ENCODE data around the gene SLC4A11.
A peak's percentile ranks its signal among the peaks of the same experiment; 100 is the strongest.

SLC4A11 gene

DNA sequence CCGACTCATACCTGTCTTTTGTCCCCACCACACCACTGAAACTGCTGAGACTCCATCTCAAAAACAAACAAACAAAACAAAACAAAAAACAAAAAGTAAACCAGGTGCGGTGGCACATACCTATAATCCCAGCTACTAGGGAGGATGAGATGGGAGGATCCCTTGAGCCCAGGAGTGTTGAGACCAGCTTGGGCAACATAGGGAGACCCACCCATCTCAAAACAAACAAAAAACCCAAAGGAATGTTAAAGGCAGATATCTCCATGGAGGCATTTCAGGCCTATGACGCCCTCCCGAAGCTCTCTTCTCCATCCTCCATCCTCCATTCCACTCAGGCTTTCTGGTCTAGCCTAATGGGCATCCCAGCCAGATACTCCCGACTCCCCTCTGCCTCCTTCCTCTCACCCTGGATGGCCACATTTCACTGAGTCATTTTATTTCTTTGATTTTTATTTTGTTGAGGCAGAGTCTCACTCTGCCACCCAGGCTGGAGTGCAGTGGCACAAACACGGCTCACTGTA, 3.2 kb upstream of the SLC4A11 start:
- Histone ChIP-seq H3K4me2 (no peak overlapping the region), H3K9ac (no peak overlapping the region), H3K4me1 (peaks cover 0 to 26% (median 17%) of the 10 kb centered on the region in 10 experiments; a peak in 15 of 20 replicates), H3K9me3 (replicated peaks in 1 of 11) (no peaks in the 10 kb centered on the region), H3K4me3 (no peak overlapping the region), H3K27me3 (peaks cover 46 to 85% (median 66%) of the 10 kb centered on the region in 11 experiments), H4K20me1 (peaks cover 0 to 43% (median 12%) of the 10 kb centered on the region in 11 experiments; a peak in 13 of 22 replicates), H3K27ac (no peak overlapping the region), H3K36me3 (no peaks in the 10 kb centered on the region)
- no peak for TF ChIP-seq Cebpa-rat (IDR thresholded peaks at IDR 0.05)

DNA sequence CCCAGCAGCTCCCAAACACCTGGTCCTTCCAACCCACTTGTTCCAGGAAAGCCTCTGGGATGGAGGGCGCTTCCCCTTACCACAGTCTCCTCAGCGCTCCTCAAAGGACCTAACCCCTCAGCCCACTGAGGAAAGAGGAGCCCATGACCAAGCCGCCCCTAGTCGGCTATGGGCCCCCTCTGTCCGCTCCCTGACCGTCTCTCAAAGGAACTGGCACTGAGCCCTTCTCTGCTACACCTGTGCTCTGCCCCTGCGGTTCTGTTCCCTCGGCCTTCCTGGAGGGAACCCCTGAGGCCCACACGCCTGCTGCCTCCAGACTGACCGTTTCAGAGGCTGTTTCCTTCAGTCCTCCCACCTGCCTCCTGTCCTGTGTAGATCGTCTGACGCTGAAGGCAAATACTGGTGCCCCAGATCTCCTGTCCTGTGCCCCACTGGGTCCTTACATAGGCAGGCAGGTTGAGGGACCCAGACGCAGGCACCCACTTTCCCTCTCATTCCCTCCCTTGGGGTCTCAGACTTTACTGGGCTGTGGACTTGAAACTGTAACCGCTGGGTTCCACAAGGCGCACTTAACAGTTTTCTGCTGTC, 1.9 kb upstream of the SLC4A11 start:
- H3K27me3 ChIP-seq = peaks cover 58 to 87% (median 72%) of the 10 kb centered on the region in 11 experiments
- H3K9ac ChIP-seq = no peak overlapping the region
- H3K4me2 ChIP-seq = no peak overlapping the region
- H3K36me3 ChIP-seq = no peaks in the 10 kb centered on the region
- H3K4me3 ChIP-seq = no peak overlapping the region
- no peaks in the 10 kb centered on the region for H3K9me3 ChIP-seq (replicated peaks in 1 of 11)
- TF ChIP-seq Cebpa-rat (IDR thresholded peaks at IDR 0.05) = no peak
- no peak overlapping the region for H3K27ac ChIP-seq
- peaks cover 0 to 53% (median 21%) of the 10 kb centered on the region in 11 experiments; a peak in 13 of 22 replicates for H4K20me1 ChIP-seq
- peaks cover 0 to 26% (median 17%) of the 10 kb centered on the region in 10 experiments; a peak in 15 of 20 replicates for H3K4me1 ChIP-seq

DNA sequence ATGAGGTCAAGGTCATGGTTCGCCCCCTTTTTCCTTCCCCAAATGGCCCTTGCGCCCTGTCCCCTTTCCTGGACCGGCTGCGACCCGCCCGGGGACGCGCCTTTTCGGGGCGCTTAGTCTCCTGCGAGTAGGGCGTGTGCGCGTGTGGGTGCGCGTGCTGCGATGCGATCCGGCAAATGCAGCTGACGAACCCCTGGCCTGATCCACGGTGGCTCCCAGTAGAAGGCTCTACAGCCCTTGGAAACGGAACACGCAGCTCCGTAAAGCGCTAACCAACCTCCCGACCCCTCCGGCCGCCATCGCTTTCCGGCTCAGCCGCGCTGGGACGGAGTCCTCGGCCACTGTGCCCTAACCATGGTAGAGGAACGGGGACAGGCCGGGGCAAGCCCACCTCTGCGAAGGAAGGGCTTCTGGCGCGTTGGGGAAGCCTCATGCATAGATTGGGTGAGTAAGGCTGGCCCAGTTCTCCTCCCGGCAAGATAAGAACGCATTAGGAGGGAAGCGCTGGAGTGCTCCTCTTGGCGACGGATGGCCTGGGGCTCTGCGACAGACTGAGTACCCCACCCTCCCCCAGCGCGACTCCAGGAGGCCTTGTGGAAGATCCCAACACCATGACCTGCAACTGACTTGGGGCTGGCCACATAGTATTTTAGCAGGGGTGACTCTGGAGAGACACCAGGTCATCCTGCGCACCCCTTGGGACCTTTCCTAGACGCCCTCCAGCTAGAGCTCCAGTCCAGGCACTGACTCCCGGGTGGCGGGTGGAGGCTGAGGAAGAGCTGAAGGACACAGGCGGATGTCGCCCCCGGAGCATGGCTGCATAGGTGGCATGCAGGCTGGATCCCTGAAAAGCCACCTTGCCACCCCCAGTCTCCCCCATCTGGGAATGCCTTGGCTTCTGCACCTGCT, 1.1 kb upstream of the SLC4A11 start:
- Histone ChIP-seq H3K4me2 (peak overlapping the region; percentile 91 to 98 (median 96)), H4K20me1 (peaks cover 0 to 53% (median 21%) of the 10 kb centered on the region in 11 experiments; a peak in 13 of 22 replicates), H3K36me3 (no peaks in the 10 kb centered on the region), H3K9me3 (replicated peaks in 1 of 11) (no peaks in the 10 kb centered on the region), H3K9ac (peak overlapping the region in 6 of 11 experiments; percentile 62 to 83 (median 73); a peak in 6 of 22 replicates), H3K27ac (no peak overlapping the region), H3K27me3 (peaks cover 61 to 92% (median 79%) of the 10 kb centered on the region in 11 experiments), H3K4me3 (peak overlapping the region; percentile 66 to 92 (median 75)), H3K4me1 (peaks cover 0 to 26% (median 17%) of the 10 kb centered on the region in 10 experiments; a peak in 15 of 20 replicates)
- no peak for TF ChIP-seq Cebpa-rat (IDR thresholded peaks at IDR 0.05)

DNA sequence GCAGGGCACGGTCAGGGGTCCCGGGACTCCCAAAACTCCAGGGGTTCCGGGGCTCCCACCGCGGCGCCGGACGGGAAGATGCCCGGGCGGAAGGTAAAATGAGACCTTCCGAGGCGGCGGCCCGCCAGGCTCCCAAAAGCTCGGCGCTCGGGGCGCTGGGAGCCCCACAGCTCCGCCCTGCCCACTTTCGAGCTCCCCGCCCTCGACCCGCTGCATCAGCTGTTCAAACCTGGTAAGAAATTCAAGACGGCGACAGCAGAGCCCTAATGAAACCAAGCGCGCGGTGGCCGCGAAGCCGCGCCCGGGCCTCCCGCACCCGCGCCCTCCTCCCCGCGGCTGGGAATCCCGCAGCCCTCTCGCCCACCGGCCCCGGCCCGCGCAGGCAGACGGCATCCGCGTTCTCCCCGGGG, 369 bp downstream of the SLC4A11 start:
- peak overlapping the region; percentile 41 to 83 (median 71) for H3K9ac ChIP-seq
- peaks cover 61 to 90% (median 74%) of the 10 kb centered on the region in 11 experiments for H3K27me3 ChIP-seq
- H4K20me1 ChIP-seq = peaks cover 0 to 53% (median 21%) of the 10 kb centered on the region in 11 experiments; a peak in 13 of 22 replicates
- peaks cover 0 to 27% (median 17%) of the 10 kb centered on the region in 10 experiments; a peak in 15 of 20 replicates for H3K4me1 ChIP-seq
- no peaks in the 10 kb centered on the region for H3K36me3 ChIP-seq
- peak overlapping the region; percentile 91 to 98 (median 96) for H3K4me2 ChIP-seq
- no peak for TF ChIP-seq Cebpa-rat (IDR thresholded peaks at IDR 0.05)
- H3K27ac ChIP-seq = peak overlapping the region in 2 of 11 experiments; percentile 40 to 63; a peak in 1 of 22 replicates
- H3K9me3 ChIP-seq (replicated peaks in 1 of 11) = no peaks in the 10 kb centered on the region
- H3K4me3 ChIP-seq = peak overlapping the region; percentile 66 to 92 (median 75)

DNA sequence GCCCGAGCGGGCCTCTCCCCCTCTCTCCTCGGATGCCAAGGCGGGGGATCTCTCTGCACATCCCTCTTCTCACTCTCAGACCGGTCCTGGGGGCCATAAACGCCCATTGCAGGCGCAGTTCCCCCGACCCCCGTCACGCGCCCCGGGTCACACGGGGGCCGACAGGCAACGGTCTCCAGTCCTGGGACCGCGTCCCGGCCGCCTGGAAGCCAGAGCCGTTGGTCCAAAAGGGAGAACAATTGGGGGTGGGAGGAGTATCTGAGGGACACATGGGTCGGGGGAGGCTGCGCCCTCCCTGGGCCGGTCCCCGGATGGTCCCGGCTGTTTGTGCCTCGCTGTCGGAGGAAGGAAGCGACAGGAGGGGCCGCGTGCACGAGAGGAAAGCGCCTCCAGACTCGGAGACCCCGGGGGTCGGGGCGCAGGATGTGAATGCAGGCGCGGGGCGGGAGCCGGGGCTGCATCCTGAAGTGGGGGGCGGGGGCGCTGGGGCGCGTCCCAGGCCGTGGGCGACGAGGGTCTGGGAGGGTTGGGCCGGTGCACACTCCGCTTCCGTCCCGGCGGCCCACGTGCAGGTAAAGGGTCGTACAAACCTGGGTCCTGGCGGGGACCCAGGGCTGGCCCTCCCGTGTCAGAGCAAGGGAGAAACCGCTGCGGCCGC, 903 bp downstream of the SLC4A11 start:
- TF ChIP-seq Cebpa-rat (IDR thresholded peaks at IDR 0.05) = no peak
- no peaks in the 10 kb centered on the region for H3K36me3 ChIP-seq
- no peak overlapping the region for H3K27ac ChIP-seq
- peaks cover 61 to 87% (median 74%) of the 10 kb centered on the region in 11 experiments for H3K27me3 ChIP-seq
- H3K4me3 ChIP-seq = peak overlapping the region; percentile 66 to 92 (median 75)
- peaks cover 0 to 53% (median 21%) of the 10 kb centered on the region in 11 experiments; a peak in 13 of 22 replicates for H4K20me1 ChIP-seq
- H3K9ac ChIP-seq = peak overlapping the region; percentile 41 to 83 (median 71); a peak in 19 of 22 replicates
- H3K9me3 ChIP-seq (replicated peaks in 1 of 11) = no peaks in the 10 kb centered on the region
- peak overlapping the region; percentile 91 to 98 (median 96) for H3K4me2 ChIP-seq
- H3K4me1 ChIP-seq = peaks cover 0 to 32% (median 20%) of the 10 kb centered on the region in 10 experiments; a peak in 15 of 20 replicates

DNA sequence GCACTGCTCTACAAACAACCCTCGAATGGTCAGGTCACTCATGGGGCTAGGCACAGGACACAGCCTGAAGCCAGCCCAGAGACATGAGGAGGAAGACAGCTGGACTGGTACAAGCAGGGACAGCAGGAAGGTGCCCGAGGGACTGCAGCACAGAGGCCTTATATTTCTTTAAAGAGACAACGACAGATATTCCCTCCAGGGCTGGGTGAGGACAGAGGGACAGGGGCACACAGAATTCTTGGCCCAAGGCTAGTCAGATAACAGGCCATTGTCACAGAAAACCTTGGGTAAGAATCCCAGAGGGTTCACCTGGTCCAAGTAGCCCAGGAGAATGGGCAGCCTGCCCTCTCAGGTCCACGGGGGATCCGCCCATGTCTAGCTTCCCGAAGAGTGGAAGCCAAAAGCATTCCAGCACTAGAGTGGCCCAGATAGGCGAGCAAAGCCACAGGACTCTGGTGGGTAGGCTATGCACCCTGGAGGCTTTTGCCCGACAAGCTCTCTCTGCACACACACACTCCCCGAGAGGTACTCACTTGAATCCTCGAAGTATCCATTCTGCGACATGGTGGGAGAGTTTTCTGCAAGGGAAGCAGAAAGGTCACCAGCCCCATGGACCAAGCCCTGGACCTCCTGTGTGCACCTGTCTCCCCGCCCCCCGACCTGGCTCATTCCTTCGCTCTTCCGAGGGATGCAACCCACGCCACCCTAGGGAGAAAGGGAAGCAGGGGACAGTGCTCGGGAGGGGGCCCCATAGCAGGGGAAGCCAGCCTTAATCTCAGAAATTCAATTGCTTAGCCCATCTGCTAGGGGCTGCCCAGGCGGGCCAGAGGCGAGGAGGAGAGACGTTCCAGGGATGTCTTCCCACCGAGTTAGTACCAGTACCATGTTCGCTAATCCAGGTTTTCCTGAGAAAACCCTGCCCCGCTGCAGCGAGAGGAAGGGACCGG, 1.7 kb downstream of the SLC4A11 start:
- Histone ChIP-seq H3K27ac (no peak overlapping the region), H3K9ac (no peak overlapping the region; a peak in 1 of 22 replicates)
- TF ChIP-seq Cebpa-rat (IDR thresholded peaks at IDR 0.05) = no peak

DNA sequence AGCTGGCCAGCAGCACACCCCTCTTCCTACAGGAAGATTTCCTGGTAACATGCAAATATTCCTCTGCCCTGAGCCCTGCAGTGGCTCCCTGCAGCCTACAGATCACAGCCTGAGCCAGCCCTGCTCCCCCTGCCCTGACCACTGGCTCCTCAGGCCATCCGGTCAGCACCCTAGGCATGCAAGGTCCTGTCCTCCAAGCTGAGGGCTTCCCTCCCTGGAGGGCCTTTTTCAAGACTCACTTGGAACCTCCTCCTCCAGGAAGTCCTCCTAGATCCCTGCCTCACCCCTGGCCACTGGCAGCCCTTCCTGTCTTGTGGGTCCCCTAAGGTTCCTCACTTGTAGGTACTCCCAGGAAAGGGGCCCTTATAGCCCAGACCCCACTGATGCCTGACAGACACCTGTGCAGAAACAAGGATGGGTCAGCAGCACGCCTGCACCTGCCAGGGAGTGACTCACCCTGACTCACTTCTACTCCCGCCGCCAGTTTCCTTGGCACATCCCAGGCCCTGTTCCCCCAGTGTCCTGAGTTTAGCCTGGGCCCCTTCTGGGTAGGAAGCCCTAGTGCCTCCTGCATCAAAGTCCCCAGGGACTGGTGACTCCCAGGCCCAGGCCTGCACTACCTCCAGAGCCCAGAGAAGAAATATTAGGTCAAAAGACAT, 3.2 kb downstream of the SLC4A11 start:
- Histone ChIP-seq H3K27me3 (peaks cover 53 to 65% (median 56%) of the 10 kb centered on the region in 11 experiments), H3K9me3 (replicated peaks in 1 of 11) (no peaks in the 10 kb centered on the region), H3K27ac (no peak overlapping the region), H3K4me3 (no peak overlapping the region), H3K9ac (no peak overlapping the region), H4K20me1 (peaks cover 0 to 46% (median 18%) of the 10 kb centered on the region in 11 experiments; a peak in 13 of 22 replicates), H3K4me2 (no peak overlapping the region), H3K36me3 (no peaks in the 10 kb centered on the region), H3K4me1 (peaks cover 0 to 34% (median 20%) of the 10 kb centered on the region in 10 experiments; a peak in 15 of 20 replicates)
- TF ChIP-seq Cebpa-rat (IDR thresholded peaks at IDR 0.05) = no peak

More for the DNA sequence above, 1.7 kb downstream of the SLC4A11 start:
- H3K4me3 ChIP-seq = peak overlapping the region in 9 of 10 experiments; percentile 66 to 84 (median 74); a peak in 11 of 20 replicates
- peaks cover 0 to 53% (median 21%) of the 10 kb centered on the region in 11 experiments; a peak in 13 of 22 replicates for H4K20me1 ChIP-seq
- peaks cover 61 to 80% (median 71%) of the 10 kb centered on the region in 11 experiments for H3K27me3 ChIP-seq
- H3K4me2 ChIP-seq = peak overlapping the region; percentile 91 to 98 (median 96); a peak in 16 of 22 replicates
- H3K9me3 ChIP-seq (replicated peaks in 1 of 11) = no peaks in the 10 kb centered on the region
- H3K36me3 ChIP-seq = no peaks in the 10 kb centered on the region
- H3K4me1 ChIP-seq = peaks cover 0 to 34% (median 20%) of the 10 kb centered on the region in 10 experiments; a peak in 15 of 20 replicates
